HG02970 (cell line): ENCODE measurements around the gene TRIM59.
"Not testable (repeated sequence)": the region's sequence is repeated elsewhere in the genome, so short reads cannot be mapped to it uniquely, and the experiment has no call there.

Source experiments
- ATAC-seq: cut with Tn5 transposase; IDR thresholded peaks from one replicate; pipeline ENCODE4 v1.9.1; 2021; ENCODE audit warnings: mild to moderate bottlenecking, moderate library complexity, moderate number of reproducible peaks; ENCODE audit not compliant: unreplicated experiment, low FRiP score

The TRIM59 gene

DNA sequence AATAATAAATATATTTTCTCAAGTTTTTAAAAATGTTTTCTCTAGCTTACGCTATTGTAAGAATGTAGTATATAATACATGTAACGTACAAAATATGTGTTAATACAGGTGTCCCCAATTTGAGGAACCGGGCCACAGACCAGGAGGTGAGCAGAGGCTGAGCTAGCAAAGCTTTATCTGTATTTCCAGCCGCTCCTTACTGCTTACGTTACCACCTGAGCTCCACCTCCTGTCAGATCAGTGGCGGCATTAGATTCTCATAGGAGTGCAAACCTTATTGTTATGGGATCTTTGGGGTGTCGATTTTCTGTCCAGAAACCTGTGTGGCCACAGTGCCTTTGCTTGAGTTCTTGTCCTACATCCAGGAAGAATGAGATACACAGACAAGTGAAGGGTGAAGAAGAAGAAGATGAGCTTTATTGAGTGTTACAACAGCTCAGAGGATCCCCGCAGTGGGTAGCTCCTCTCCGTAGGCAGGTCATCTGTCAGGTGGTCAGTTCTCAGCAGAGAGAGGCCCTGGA, 9.9 kb upstream of the TRIM59 start:
- ATAC-seq, result no peak

DNA sequence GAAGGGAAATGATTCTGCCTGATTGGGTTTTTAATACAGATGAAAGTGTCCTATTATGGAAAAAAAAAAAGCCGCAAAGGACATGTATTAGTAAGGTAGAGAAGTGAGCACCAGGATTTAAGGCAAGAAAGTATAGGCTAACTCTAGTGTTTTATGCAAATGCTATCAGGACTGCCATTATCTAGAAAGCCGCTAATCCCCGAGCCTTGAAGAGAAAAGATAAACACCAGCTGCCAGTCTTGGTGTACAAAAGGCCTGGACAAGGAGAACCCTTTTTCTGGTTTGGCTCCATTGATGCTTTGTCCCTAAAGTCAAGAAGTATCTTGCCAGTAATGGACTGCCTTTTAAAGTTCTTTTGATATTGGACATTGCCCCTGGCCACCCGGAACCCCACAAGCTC, 8.6 kb upstream of the TRIM59 start:
- ATAC-seq, result no peak

- no peak for ATAC-seq
Measured at GRCh38 chr3:160455846-160456245, 6.3 kb upstream of the TRIM59 start.

DNA sequence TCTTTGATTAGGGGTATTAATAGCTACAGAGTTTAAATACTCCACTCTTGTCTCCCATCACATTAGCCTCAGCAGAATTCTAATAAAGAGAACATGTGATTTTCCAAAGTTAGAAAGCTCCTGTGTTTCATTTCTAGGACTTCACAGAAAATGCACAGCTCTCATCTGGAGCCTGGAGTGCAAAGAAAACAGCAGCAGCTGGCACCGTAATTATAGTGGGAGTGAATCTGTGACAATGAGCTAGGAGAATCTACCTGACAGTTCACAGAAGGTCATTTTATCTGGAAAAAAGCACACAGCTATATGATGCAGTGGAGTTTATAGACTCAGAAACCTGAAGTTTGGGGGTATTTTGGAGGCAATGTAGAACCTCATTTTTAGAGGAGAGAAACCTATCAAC, 5.4 kb upstream of the TRIM59 start:
- ATAC-seq, result no peak

DNA sequence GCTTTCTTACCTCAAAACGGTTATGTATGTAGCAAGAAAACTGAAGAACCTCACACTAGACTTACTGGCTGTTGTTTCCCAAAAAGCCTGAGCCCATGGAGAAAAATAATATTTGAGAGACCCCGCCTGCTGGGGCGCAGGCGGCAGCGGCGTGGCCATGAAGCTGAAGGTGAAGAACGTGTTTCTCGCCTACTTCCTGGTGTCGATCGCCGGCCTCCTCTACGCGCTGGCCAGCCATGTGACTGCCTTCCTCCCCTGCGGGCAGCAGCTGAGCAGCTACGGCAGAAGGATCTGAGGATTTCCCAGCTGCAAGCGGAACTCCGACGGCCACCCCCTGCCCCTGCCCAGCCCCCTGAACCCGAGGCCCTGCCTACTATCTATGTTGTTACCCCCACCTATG, 2.7 kb upstream of the TRIM59 start:
- ATAC-seq, result not testable (repeated sequence)

- no peak for ATAC-seq
Measured at GRCh38 chr3:160451602-160452001, 2.0 kb upstream of the TRIM59 start.

DNA sequence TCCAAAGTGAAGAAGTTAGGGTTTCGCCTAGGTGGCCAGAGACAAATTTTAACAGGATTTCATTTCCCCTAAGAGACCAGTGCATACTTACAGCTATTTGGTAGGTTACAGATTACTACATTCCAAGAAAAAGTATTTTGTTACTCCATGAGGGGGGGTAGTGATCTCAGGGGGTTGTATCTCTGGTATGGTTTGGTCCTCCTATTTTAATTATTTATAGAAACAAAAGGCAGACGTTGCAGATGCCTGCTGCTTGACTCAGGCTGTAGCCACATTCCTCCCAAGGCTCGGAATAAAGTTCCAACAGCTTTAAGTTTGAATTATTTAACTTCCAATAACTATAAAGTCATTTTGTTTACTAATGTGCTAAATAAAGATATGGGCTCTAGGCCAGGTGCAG, 1.3 kb upstream of the TRIM59 start:
- no peak for ATAC-seq

GRCh38 chr3:160448845-160449635, 546 bp downstream of the TRIM59 start:
- no peak for ATAC-seq

- ATAC-seq, result no peak
Measured at GRCh38 chr3:160447544-160447943, 2.0 kb downstream of the TRIM59 start.

- no peak for ATAC-seq
Measured at GRCh38 chr3:160446522-160447056, 3.0 kb downstream of the TRIM59 start.

- ATAC-seq, result no peak
Measured at GRCh38 chr3:160445854-160446253, 3.7 kb downstream of the TRIM59 start.

- ATAC-seq, result no peak
Measured at GRCh38 chr3:160444411-160444810, 5.2 kb downstream of the TRIM59 start.

DNA sequence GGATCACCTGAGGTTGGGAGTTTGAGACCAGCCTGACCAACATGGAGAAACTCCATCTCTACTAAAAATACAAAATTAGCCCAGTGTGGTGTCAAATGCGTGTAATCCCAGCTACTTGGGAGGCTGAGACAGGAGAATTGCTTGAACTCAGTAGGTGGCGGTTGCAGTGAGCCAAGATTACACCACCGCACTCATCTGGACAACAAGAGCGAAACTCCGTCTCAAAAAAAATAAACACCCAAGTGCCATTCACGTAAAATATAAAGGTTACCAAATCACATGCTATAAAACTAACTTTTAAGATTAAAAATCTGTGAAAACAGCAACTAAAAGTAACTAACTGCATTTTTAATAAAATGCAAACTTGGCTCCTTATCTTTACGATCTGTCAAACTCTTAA, 8.9 kb downstream of the TRIM59 start:
- no peak for ATAC-seq

GRCh38 chr3:160437083-160437455, 12.5 kb downstream of the TRIM59 start:
- no peak for ATAC-seq

GRCh38 chr3:160435747-160436146, 13.8 kb downstream of the TRIM59 start:
- no peak for ATAC-seq

GRCh38 chr3:160435095-160435494, 14.5 kb downstream of the TRIM59 start:
- ATAC-seq, result no peak

DNA sequence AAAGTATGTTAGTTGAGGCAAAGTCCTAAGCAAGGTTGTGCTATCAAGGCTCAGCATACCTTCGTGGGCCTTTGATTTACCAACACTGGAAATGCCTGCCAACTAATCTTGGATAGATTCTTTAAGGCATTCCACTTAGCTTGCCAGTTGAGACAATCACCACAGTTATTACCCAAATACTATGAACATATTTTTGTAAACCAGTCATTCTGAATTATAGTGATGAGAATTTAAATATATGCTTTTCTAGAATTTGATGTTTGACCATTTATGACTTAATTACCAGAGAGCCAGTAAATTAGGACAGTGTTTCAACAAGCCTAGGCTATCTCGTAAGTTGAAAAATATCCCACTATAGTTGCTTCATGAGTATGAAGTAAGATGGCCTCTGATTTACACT, 15.5 kb downstream of the TRIM59 start:
- ATAC-seq, result no peak

DNA sequence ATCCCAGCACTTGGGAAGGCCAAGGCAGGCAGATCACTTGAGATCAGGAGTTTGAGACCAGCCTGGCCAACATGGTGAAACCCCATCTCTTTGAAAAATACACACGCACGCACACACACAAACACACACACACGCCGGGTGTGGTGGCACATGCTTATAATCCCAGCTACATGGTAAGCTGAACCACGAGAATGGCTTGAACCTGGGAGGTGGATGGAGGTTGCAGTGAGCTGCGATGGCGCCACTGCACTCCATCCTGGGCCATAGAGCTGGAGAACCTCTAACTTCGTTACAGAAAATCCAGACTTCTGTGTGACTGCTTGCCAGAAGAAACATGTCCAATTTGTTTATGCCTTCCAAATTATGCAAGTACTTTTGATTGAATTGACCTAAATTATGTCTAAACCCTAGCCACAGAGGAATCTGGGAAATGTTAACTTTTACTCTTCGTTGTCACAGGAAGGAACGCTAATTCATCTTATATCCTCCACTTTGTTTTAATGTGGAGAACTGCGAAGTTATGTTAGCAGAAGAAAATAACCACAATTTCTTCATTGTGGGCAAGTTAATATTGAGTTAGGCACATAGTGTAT, 21.7 kb downstream of the TRIM59 start:
- ATAC-seq, result no peak

DNA sequence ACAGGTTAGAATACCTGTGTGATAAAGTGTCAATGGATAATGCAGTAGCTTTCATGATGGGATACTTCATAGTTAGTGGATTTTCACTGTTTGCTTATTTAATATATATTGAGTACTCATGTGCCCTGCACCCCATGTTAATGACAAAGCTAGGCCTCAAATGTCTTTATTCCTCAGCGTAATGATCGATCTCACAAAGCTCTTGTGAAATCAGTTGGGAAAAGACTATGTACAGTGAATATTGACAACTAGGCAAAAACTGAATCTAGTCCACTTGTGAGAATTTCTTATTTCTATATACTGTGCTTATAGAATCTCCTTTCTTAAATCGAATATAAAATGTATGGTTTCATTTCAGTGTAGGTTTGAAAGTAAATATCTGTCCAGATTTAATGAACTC, 32.3 kb downstream of the TRIM59 start:
- no peak for ATAC-seq

- no peak for ATAC-seq
Measured at GRCh38 chr3:160413613-160414248, 35.9 kb downstream of the TRIM59 start.

DNA sequence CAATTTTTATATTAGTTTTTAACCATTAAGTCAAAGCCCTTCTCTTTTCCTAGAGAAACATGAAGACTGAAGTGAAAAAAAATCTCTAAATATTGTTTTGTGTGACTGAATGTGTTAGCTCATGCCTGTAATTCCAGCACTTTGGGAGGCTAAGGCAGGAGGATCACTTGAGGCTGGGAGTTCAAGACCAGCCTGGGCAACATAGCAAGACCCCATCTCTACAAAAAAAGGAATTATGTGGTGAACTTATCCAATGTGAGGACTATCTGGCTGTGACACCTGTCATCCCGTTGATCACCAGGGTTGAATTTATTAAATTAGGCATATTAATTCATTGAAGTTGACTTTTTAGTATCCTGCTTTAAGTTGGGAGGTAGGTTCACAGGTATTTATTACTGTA, 37.1 kb downstream of the TRIM59 start:
- ATAC-seq, result no peak
